Ovary (tissue), 3 donors: ENCODE measurements around the gene CNTRL.

Source experiments
- CTCF ChIP-seq, 3 donors: fragments of 450-650 bp in 2 of 3; fragments of 200-600 bp in 1 of 3; IDR thresholded peaks; one replicate each; pipeline versions ENCODE4 v1.5.1 to v1.8.0; 2016 to 2022; ENCODE audit warnings: antibody characterized with exemption in 3 of 3, mild to moderate bottlenecking in 1 of 3
- EP300 ChIP-seq: sonication (generic); formaldehyde crosslinking; IDR thresholded peaks from one replicate; pipeline ENCODE4 v1.6.1; 2017; ENCODE audit warnings: antibody characterized with exemption
- POLR2A ChIP-seq: fragments of 450-650 bp; IDR thresholded peaks from one replicate; pipeline ENCODE4 v1.6.1; 2017; ENCODE audit warnings: antibody characterized with exemption, mild to moderate bottlenecking, moderate library complexity
- donor health status: DM: no; HTN: no; CAD: no.

- TF ChIP-seq CTCF (IDR thresholded peaks at IDR 0.05) (no peak), POLR2A (no peak), EP300 (no peak)
These were observed 117.8 kb downstream of the CNTRL start for GRCh38 chr9:121192518-121192917.
